H1 (cell line): ENCODE data around the gene GLP1R. TPM values are rescaled to one million over a fixed set of nuclear protein-coding genes. Genes with fewer than 3 reads are reported as not detected.

Experiments used
- CTCF ChIA-PET: fragments of 300-600 bp; sonication (Branson Sonifier 250); formaldehyde crosslinking; loops from one replicate; lab custom pipeline; 2021; ENCODE audit not compliant: partially characterized antibody; lab: Charles Lee
- POLR2A ChIA-PET: fragments of 300-600 bp; sonication (Branson Sonifier 250); formaldehyde crosslinking; loops from one replicate; lab custom pipeline; 2021; ENCODE audit warnings: inconsistent platforms; ENCODE audit not compliant: partially characterized antibody; lab: Charles Lee
- DNase-seq, 2 experiments: peaks; one replicate each; pipeline versions ENCODE4 v3.0.0 to v3.0.0-alpha.2; 2010 to 2022; ENCODE audit warnings: low spot score in 2 of 2, low read depth in 1 of 2, mixed read lengths in 1 of 2
- FAIRE-seq: peaks from 2 replicates; lab custom pipeline; 2011; peaks lifted over from hg19 to GRCh38; lab: Jason Lieb, UNC
- H2AFZ ChIP-seq: 2 replicates; pipeline ENCODE4 v1.8.1; 2012; ENCODE audit warnings: low read length, inconsistent platforms
- H2AK5ac ChIP-seq: 2 replicates; pipeline ENCODE4 v1.6.1; 2013; ENCODE audit warnings: low read depth, low read length
- H2BK120ac ChIP-seq: replicated peaks from 2 replicates; pipeline ENCODE3; 2013; ENCODE audit warnings: low read depth, low read length, inconsistent platforms
- H2BK12ac ChIP-seq: 2 replicates; pipeline ENCODE4 v1.6.1; 2013; ENCODE audit warnings: low read depth, low read length
- H2BK15ac ChIP-seq: 2 replicates; pipeline ENCODE4 v1.6.1; 2013; ENCODE audit warnings: low read length
- H2BK20ac ChIP-seq: 2 replicates; pipeline ENCODE4 v1.6.1; 2013; ENCODE audit warnings: low read length
- H2BK5ac ChIP-seq: 2 replicates; pipeline ENCODE4 v1.6.1; 2013; ENCODE audit warnings: low read depth, low read length
- H3K14ac ChIP-seq: 2 replicates; pipeline ENCODE4 v1.6.1; 2013; ENCODE audit warnings: inconsistent platforms; ENCODE audit not compliant: insufficient read length
- H3K18ac ChIP-seq: 2 replicates; pipeline ENCODE4 v1.6.1; 2013; ENCODE audit warnings: low read length; ENCODE audit errors: extremely low read depth
- H3K23ac ChIP-seq: 2 replicates; pipeline ENCODE4 v1.6.1; 2013; ENCODE audit warnings: inconsistent platforms; ENCODE audit not compliant: insufficient read length
- H3K23me2 ChIP-seq: 2 replicates; pipeline ENCODE4 v1.6.1; 2013; ENCODE audit warnings: low read depth, low read length
- H3K27ac ChIP-seq: 2 replicates; pipeline ENCODE4 v1.6.1; 2011; ENCODE audit warnings: low read depth, low read length, inconsistent platforms
- H3K27me3 ChIP-seq, 4 experiments: replicated peaks in 1 of 4; 1 replicate in 1 of 4; 2 replicates in 3 of 4; pipeline versions ENCODE4 v1.6.1 to v1.8.1; 2011 to 2013; ENCODE audit warnings: low read length in 3 of 4, mild to moderate bottlenecking in 3 of 4, inconsistent platforms in 2 of 4, mixed read lengths in 2 of 4, moderate library complexity in 1 of 4; ENCODE audit not compliant: control insufficient read depth in 3 of 4, insufficient read depth in 3 of 4; ENCODE audit errors: extremely low read depth in 1 of 4
- H3K36me3 ChIP-seq, 4 experiments: 2 replicates each; pipeline versions ENCODE4 v1.6.1 to v1.8.1; 2011 to 2013; ENCODE audit warnings: mild to moderate bottlenecking in 4 of 4, low read length in 3 of 4, moderate library complexity in 2 of 4, control low read depth in 1 of 4, inconsistent platforms in 1 of 4; ENCODE audit not compliant: insufficient read depth in 4 of 4, control insufficient read depth in 2 of 4
- H3K4ac ChIP-seq: replicated peaks from 2 replicates; pipeline ENCODE3; 2013; ENCODE audit warnings: low read length, low read depth, mixed read lengths, inconsistent platforms; ENCODE audit not compliant: insufficient read length
- H3K4me1 ChIP-seq, 4 experiments: replicated peaks in 1 of 4; 1 replicate in 1 of 4; 2 replicates in 3 of 4; pipeline versions ENCODE4 v1.6.1 to v1.8.1; 2011 to 2013; ENCODE audit warnings: low read length in 3 of 4, inconsistent platforms in 2 of 4, mixed read lengths in 1 of 4; ENCODE audit not compliant: insufficient read depth in 4 of 4, control insufficient read depth in 3 of 4
- H3K4me2 ChIP-seq, 2 experiments: 2 replicates each; pipeline versions ENCODE4 v1.6.1 to v1.8.1; 2011 to 2013; ENCODE audit warnings: low read depth in 2 of 2, low read length in 2 of 2, control low read depth in 1 of 2, inconsistent platforms in 1 of 2, mild to moderate bottlenecking in 1 of 2; ENCODE audit not compliant: insufficient read depth in 1 of 2
- H3K4me3 ChIP-seq, 4 experiments: fragments of 200-600, 300-600 bp in 1 of 4; sonication (generic), shearing (Covaris generic), sonication (Bioruptor Twin) in 1 of 4; 2 replicates each; pipeline versions ENCODE4 v1.5.1 to v1.8.1; 2011 to 2016; ENCODE audit warnings: low read length in 4 of 4, low read depth in 3 of 4, control low read depth in 2 of 4, inconsistent platforms in 2 of 4, mild to moderate bottlenecking in 2 of 4, mixed read lengths in 1 of 4, moderate library complexity in 1 of 4; ENCODE audit not compliant: insufficient read depth in 2 of 4; ENCODE audit errors: extremely low read depth in 1 of 4
- H3K56ac ChIP-seq: replicated peaks from 2 replicates; pipeline ENCODE3; 2013; ENCODE audit warnings: low read depth, mild to moderate bottlenecking, mixed read lengths, low read length, inconsistent platforms; ENCODE audit not compliant: insufficient read length
- H3K79me1 ChIP-seq: 2 replicates; pipeline ENCODE4 v1.6.1; 2013; ENCODE audit warnings: low read depth, low read length, control low read depth
- H3K79me2 ChIP-seq, 2 experiments: 2 replicates each; pipeline versions ENCODE4 v1.6.1 to v1.8.1; 2012 to 2013; ENCODE audit warnings: low read length in 2 of 2, mild to moderate bottlenecking in 2 of 2, inconsistent platforms in 1 of 2; ENCODE audit not compliant: insufficient read depth in 2 of 2, control insufficient read depth in 1 of 2
- H3K9ac ChIP-seq, 4 experiments: replicated peaks in 1 of 4; 1 replicate in 1 of 4; 2 replicates in 3 of 4; pipeline versions ENCODE4 v1.6.1 to v1.8.1; 2011 to 2013; ENCODE audit warnings: low read depth in 3 of 4, low read length in 3 of 4, control low read depth in 2 of 4, mild to moderate bottlenecking in 2 of 4, moderate library complexity in 2 of 4, inconsistent platforms in 1 of 4; ENCODE audit errors: extremely low read depth in 1 of 4
- H3K9me3 ChIP-seq, 2 experiments: 2 replicates each; pipeline versions ENCODE4 v1.6.1 to v1.8.1; 2012 to 2013; ENCODE audit warnings: mild to moderate bottlenecking in 2 of 2, moderate library complexity in 2 of 2, control low read depth in 1 of 2, inconsistent platforms in 1 of 2, low read depth in 1 of 2, low read length in 1 of 2, mixed read lengths in 1 of 2; ENCODE audit not compliant: insufficient read depth in 2 of 2
- H4K20me1 ChIP-seq, 2 experiments: replicated peaks in 1 of 2; 2 replicates each; pipeline versions ENCODE3 to v1.8.1; 2011 to 2013; ENCODE audit warnings: inconsistent platforms in 2 of 2, low read length in 2 of 2, mild to moderate bottlenecking in 1 of 2; ENCODE audit not compliant: insufficient read depth in 2 of 2, control insufficient read depth in 1 of 2
- H4K5ac ChIP-seq: 2 replicates; pipeline ENCODE4 v1.6.1; 2013; ENCODE audit warnings: low read length, low read depth, mixed read lengths, inconsistent platforms; ENCODE audit not compliant: insufficient read length
- H4K8ac ChIP-seq: 2 replicates; pipeline ENCODE4 v1.8.0; 2013; ENCODE audit warnings: mild to moderate bottlenecking, moderate library complexity, low read length, inconsistent platforms; ENCODE audit not compliant: insufficient read depth; ENCODE audit errors: extremely low read depth
- H4K91ac ChIP-seq: replicated peaks from 2 replicates; pipeline ENCODE3; 2013; ENCODE audit warnings: low read length, mixed read lengths, inconsistent platforms; ENCODE audit not compliant: insufficient read length
- CBX5 ChIP-seq: fragments of 300-800, 300-1000 bp; sonication (generic); IDR thresholded peaks from 2 replicates; pipeline ENCODE4 v1.7.1; 2016; ENCODE audit warnings: antibody characterized with exemption, low read length, low read depth
- CTBP2 ChIP-seq: IDR thresholded peaks from 2 replicates; pipeline ENCODE4 v1.7.0; 2011; ENCODE audit warnings: borderline replicate concordance, mild to moderate bottlenecking, moderate library complexity, mixed read lengths, low read length; ENCODE audit not compliant: insufficient read depth, insufficient read length
- FOSL1 ChIP-seq: IDR thresholded peaks from 2 replicates; pipeline ENCODE4 v1.6.1; 2011; ENCODE audit warnings: mild to moderate bottlenecking, low read depth, low read length, moderate library complexity; ENCODE audit not compliant: insufficient read depth
- GTF2F1 ChIP-seq: IDR thresholded peaks from 2 replicates; pipeline ENCODE4 v1.6.1; 2012; ENCODE audit warnings: low read depth, low read length, improper control_type of control experiment, borderline replicate concordance
- KDM1A ChIP-seq: fragments of 200-600, 300-600 bp; sonication (generic); IDR thresholded peaks from 2 replicates; pipeline ENCODE4 v1.7.1; 2016; ENCODE audit warnings: mild to moderate bottlenecking, low read length, borderline replicate concordance
- MAFK ChIP-seq: IDR thresholded peaks from 2 replicates; pipeline ENCODE4 v1.6.1; 2012; ENCODE audit warnings: low read depth, mild to moderate bottlenecking, improper control_type of control experiment, low read length
- RAD21 ChIP-seq, 2 experiments: IDR thresholded peaks in 1 of 2; conservative IDR thresholded peaks in 1 of 2; 2 replicates each; pipeline ENCODE4 v1.6.1; 2011; ENCODE audit warnings: low read depth in 2 of 2, low read length in 2 of 2, improper control_type of control experiment in 1 of 2, inconsistent platforms in 1 of 2, mild to moderate bottlenecking in 1 of 2, moderate library complexity in 1 of 2
- SP1 ChIP-seq: IDR thresholded peaks from 2 replicates; pipeline ENCODE4 v1.6.1; 2011; ENCODE audit warnings: low read depth, low read length
- SUZ12 ChIP-seq: fragments of 200-600 bp; sonication (generic); IDR thresholded peaks from 2 replicates; pipeline ENCODE4 v1.6.1; 2012; ENCODE audit warnings: mild to moderate bottlenecking, inconsistent platforms, low read length, moderate library complexity, mixed read lengths
- TBP ChIP-seq: IDR thresholded peaks from 2 replicates; pipeline ENCODE4 v1.6.1; 2011; ENCODE audit warnings: low read depth, low read length, improper control_type of control experiment
- WGBS, 2 experiments: shearing (Covaris generic) in 1 of 2; methylation state at CpG; one replicate each; pipeline versions ENCODE4 v1.1.6 to v1.1.7; 2013 to 2015; ENCODE audit warnings: low lambda C conversion rate in 2 of 2, mixed read lengths in 2 of 2, inconsistent platforms in 1 of 2, low coverage in 1 of 2, missing lambda C conversion rate in 1 of 2; ENCODE audit not compliant: insufficient replicate concordance in 2 of 2, insufficient coverage in 1 of 2, insufficient read length in 1 of 2; ENCODE audit errors: extremely low coverage in 1 of 2, missing lambda C conversion rate in 1 of 2; 5-methylcytosine and 5-hydroxymethylcytosine counted together
- polyA plus RNA-seq, 7 experiments: library from polyadenylated mRNA; depleted of rRNA in 3 of 7; stranded (reverse) in 5 of 7; unstranded in 2 of 7; fragments of >200 nt in 5 of 7; fragments of 200-250 nt in 2 of 7; gene quantifications; 1 replicate in 5 of 7; 2 replicates in 1 of 7; 4 replicates in 1 of 7; pipeline versions ENCODE4 v1.2.1 to v1.2.3, GENCODE V29; 2011 to 2013; ENCODE audit warnings: missing spikeins in 2 of 7, mixed read lengths in 2 of 7
- total RNA-seq: library from RNA; stranded (reverse); fragmentation: NEBNext Ultra II Directional; extraction: Animal tissue kit (Norgen Biotek cat#: 25700); gene quantifications from 2 replicates; pipeline ENCODE4 v1.2.1, GENCODE V29; 2021

GLP1R gene
- total and polyA plus RNA-seq, 2 of the 8 experiments (the other 6 are each of a cell fraction or from before 2014, with no cell fraction given) = 2.6 to 2.7 TPM

DNA sequence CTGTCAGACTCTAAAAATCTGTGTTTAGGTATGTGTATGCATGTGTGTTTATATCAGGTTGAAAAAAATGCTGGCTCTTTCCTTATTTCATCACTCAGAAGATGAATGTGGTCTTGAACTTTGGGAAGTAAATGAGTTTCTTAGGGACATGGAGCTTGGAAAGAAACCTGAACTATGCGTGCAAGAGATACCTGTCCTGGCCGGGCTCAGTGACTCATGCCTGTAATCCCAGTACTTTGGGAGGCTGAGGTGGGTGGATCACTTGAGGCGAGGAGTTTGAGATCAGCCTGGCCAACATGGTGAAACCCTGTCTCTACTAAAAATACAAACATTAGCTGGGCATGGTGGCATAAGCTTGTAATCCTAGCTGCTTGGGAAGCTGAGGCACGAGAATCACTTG lies 4.4 kb upstream of the GLP1R start:
- POLR2A ChIA-PET = no interaction called here
- H3K4me1 ChIP-seq = peaks cover 0 to 2% (median under 1%) of the 10 kb centered on the region in 4 experiments; a peak in 3 of 7 replicates
- H3K9me3 ChIP-seq = no peaks in the 10 kb centered on the region
- H4K5ac ChIP-seq = no peak overlapping the region
- H2AFZ ChIP-seq = no peak overlapping the region
- no peaks in the 10 kb centered on the region for H3K79me1 ChIP-seq
- no peak for TF ChIP-seq MAFK
- no peak for TF ChIP-seq FOSL1
- TF ChIP-seq SUZ12 = no peak
- no peak for TF ChIP-seq CTBP2
- no peak for TF ChIP-seq CBX5
- TF ChIP-seq KDM1A = no peak
- no peak for TF ChIP-seq RAD21 (IDR thresholded peaks at IDR 0.05 in 1 of 2, conservative IDR thresholded peaks at IDR 0.05 in 1 of 2; ENCODE audit: low read depth in 2 of 2, low read length in 2 of 2)
- TF ChIP-seq GTF2F1 = no peak
- no peak for TF ChIP-seq SP1
- TF ChIP-seq TBP = no peak
- no peak overlapping the region for H3K9ac ChIP-seq
- H3K27ac ChIP-seq = no peak overlapping the region
- DNase-seq = no peak
- H2AK5ac ChIP-seq = no peak overlapping the region
- H2BK15ac ChIP-seq = no peak overlapping the region
- peaks cover 10% of the 10 kb centered on the region; the same call in 1 of the 2 replicates for H3K23me2 ChIP-seq
- peaks cover 0 to 25% (median 23%) of the 10 kb centered on the region in 4 experiments; a peak in 6 of 7 replicates for H3K27me3 ChIP-seq
- H3K56ac ChIP-seq = no peak overlapping the region
- H3K79me2 ChIP-seq = no peaks in the 10 kb centered on the region
- WGBS, 2 experiments = 81% methylated on average over 4 of the region's 4 CpGs; no CpG with 5 or more reads in 1 of the 2 experiments
- no peak overlapping the region for H2BK5ac ChIP-seq
- H3K18ac ChIP-seq = no peak overlapping the region
- H3K23ac ChIP-seq = no peak overlapping the region
- H4K20me1 ChIP-seq = no peaks in the 10 kb centered on the region
- no peak overlapping the region for H3K4me3 ChIP-seq
- H3K4me2 ChIP-seq = no peak overlapping the region
- H3K4ac ChIP-seq = no peak overlapping the region
- CTCF ChIA-PET = interaction anchor here (0.6 to 4.7 kb wide), 11 partner anchors 8 to 878 kb away, joined by 3 to 20 read pairs (median 4); no protein-coding TSS in a partner anchor
- no peak overlapping the region for H4K8ac ChIP-seq
- no peaks in the 10 kb centered on the region for H3K36me3 ChIP-seq
- H3K14ac ChIP-seq = no peak overlapping the region
- H2BK120ac ChIP-seq = no peak overlapping the region
- H2BK20ac ChIP-seq = no peak overlapping the region
- no peak overlapping the region for H2BK12ac ChIP-seq
- no peak overlapping the region for H4K91ac ChIP-seq
- FAIRE-seq = no peak
